Hematopoietic multipotent progenitor cell treated with erythropoietin and hydrocortisone succinate and interleukin-3 and kit ligand, for 4 days (in vitro differentiated cells): ENCODE measurements around the gene SNAPC4.
"Not testable (repeated sequence)": the region's sequence is repeated elsewhere in the genome, so short reads cannot be mapped to it uniquely, and the experiment has no call there.

Source experiments
- DNase-seq: peaks from one replicate; pipeline ENCODE4 v3.0.0-alpha.2; 2015

The SNAPC4 gene

DNA sequence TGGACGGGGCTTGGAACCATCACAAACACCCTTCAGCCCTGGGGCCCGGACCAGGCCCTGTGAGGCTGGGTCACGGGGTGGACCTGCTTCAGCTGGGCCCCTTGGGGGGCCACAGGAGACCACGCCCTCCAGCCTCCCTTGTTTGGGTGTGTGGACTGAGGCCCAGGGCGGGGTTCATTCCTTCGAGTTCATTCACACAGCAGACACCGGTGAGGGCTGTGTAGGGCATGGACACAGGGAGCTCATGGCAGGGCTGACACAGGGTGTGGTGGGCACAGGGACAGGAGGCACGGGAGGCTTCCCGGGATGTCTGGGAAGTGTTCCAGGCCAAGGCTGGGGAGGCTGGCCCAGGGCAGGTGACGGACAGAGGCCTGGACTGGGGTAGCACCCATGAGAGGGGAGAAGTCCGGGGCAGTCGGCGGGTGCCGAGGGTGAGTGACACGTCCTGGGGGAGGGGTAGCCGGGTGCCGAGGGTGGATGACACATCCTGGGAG, 45.3 kb downstream of the SNAPC4 start:
- peak; percentile 28 for DNase-seq

GRCh38 chr9:136353757-136354488, 46.0 kb downstream of the SNAPC4 start:
- DNase-seq, result no peak

GRCh38 chr9:136353088-136353487, 46.9 kb downstream of the SNAPC4 start:
- DNase-seq, result no peak

DNA sequence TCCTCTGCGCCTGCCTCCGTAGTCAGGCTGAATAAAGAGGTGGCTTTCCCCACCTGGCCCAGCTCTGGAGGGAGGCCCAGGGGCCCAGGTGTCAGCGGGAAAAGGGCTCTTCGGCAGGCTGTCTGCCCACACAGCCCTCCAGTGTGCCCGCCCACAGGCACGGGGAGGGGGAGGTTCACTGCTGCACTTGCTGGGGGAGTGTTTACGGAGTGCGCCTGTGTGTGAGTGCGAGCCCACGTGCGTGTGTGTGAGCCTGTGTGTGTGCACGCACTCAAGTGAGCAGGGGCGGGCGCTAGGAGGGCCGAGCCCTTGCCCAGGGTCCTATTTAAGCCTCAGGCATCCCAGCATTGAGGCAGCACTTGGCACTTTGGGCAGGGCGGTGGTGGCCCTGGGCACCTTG, 47.3 kb downstream of the SNAPC4 start:
- no peak for DNase-seq

DNA sequence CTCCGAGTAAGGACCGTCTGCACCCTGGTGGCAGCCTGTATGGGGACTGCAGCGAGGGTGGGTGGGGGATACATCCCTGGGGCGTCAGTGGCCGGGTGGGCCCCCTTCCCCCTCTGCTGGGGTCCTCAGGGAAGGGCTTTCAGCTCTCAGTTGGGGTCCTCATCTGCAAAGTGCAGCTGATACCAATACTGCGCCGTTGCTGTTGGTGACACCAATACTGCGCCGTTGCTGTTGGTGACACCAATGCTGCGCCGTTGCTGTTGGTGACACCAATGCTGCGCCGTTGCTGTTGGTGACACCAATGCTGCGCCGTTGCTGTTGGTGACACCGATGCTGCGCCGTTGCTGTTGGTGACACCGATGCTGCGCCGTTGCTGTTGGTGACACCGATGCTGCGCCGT, 48.1 kb downstream of the SNAPC4 start:
- not testable (repeated sequence) for DNase-seq

DNA sequence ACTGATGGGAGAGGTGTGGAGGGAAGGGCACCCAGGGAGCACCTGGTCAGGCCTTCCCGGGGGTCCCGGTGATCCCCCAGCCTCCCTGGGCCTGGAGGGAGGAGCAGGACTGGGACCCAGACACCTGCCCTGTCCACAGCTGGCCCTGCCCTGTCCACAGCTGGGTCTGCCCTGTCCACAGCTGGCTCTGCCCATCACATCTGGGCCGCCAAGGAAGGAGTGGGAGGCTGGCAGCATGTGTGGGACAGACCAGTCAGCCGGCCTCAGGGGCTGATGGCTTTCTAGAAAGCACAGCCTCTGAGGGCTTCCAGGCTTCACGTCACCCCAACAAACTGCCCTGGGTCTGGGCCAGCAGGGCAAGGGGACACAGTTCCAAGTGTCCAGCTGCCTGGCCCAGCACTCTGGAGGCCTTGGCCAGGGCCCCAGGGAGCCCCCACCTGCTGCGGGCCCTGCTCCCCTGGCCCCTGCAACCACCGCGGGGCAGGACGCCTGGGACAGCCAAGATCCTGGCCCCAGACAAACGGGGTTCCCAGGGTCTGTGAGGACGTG, 48.6 kb downstream of the SNAPC4 start:
- no peak for DNase-seq
